K562 (cell line): Measurements from ENCODE around the gene P2RX3. TPM values are rescaled to one million over a fixed set of nuclear protein-coding genes. Genes with fewer than 3 reads are reported as not detected.
A peak's percentile ranks its signal among the peaks of the same experiment; 100 is the strongest.

Experiments
- DIDO1 ChIP-seq: fragments of 450-650 bp; IDR thresholded peaks from 2 replicates; pipeline ENCODE4 v1.6.1; 2016; ENCODE audit warnings: low read depth, missing biosample characterization, missing genetic modification characterization
- E2F3 ChIP-seq: fragments of 250-450 bp; sonication (Bioruptor Pico); IDR thresholded peaks from 2 replicates; pipeline ENCODE4 v1.4.0; 2020; ENCODE audit warnings: mild to moderate bottlenecking
- ESRRA ChIP-seq: fragments of 450-650 bp; IDR thresholded peaks from 2 replicates; pipeline ENCODE4 v1.6.1; 2014; ENCODE audit warnings: low read depth, mild to moderate bottlenecking, moderate library complexity, borderline replicate concordance
- MEF2A ChIP-seq: IDR thresholded peaks from 2 replicates; pipeline ENCODE4 v1.6.1; 2011; ENCODE audit warnings: low read depth, mild to moderate bottlenecking, low read length, moderate library complexity; ENCODE audit not compliant: control insufficient read depth
- NCOR1 ChIP-seq: fragments of 450-650 bp; IDR thresholded peaks from 2 replicates; pipeline ENCODE4 v1.6.1; 2016; ENCODE audit warnings: mild to moderate bottlenecking, moderate library complexity
- NEUROD1 ChIP-seq: fragments of 150-350 bp; IDR thresholded peaks from 2 replicates; pipeline ENCODE4 v1.6.1; 2014; ENCODE audit warnings: borderline replicate concordance, low read length, low read depth; ENCODE audit not compliant: partially characterized antibody
- PHB ChIP-seq: fragments of 250-450 bp; sonication (Bioruptor Pico); IDR thresholded peaks from 2 replicates; pipeline ENCODE4 v1.5.0; 2021
- POLR2AphosphoS2 ChIP-seq: IDR thresholded peaks from 2 replicates; pipeline ENCODE4 v1.6.1; 2012; ENCODE audit warnings: low read length, improper control_type of control experiment
- RB1 ChIP-seq: fragments of 450-650 bp; IDR thresholded peaks from 2 replicates; pipeline ENCODE4 v1.6.1; 2017; ENCODE audit warnings: low read depth, mild to moderate bottlenecking
- RBFOX2 ChIP-seq: fragments of 200-400 bp; formaldehyde crosslinking; IDR thresholded peaks from 2 replicates; pipeline ENCODE4 v1.6.1; 2017; ENCODE audit warnings: low read depth, mild to moderate bottlenecking, low read length, moderate library complexity
- RBM15 ChIP-seq: fragments of 200-400 bp; formaldehyde crosslinking; IDR thresholded peaks from 2 replicates; pipeline ENCODE4 v1.6.1; 2018; ENCODE audit warnings: mild to moderate bottlenecking, low read length, moderate library complexity; ENCODE audit not compliant: insufficient read depth
- SMAD4 ChIP-seq: fragments of 250-450 bp; sonication (Bioruptor Pico); conservative IDR thresholded peaks from 2 replicates; pipeline ENCODE4 v1.8.0; 2021; ENCODE audit warnings: inconsistent platforms, mild to moderate bottlenecking, moderate library complexity
- SMARCC2 ChIP-seq: fragments of 450-650 bp; IDR thresholded peaks from 2 replicates; pipeline ENCODE4 v1.6.1; 2017; ENCODE audit warnings: antibody characterized with exemption, moderate library complexity, mild to moderate bottlenecking, low read depth
- ZBTB17 ChIP-seq: fragments of 450-650 bp; formaldehyde crosslinking; IDR thresholded peaks from 2 replicates; pipeline ENCODE4 v1.4.0; 2020; ENCODE audit warnings: mild to moderate bottlenecking
- ZC3H8 ChIP-seq: fragments of 450-650 bp; IDR thresholded peaks from 2 replicates; pipeline ENCODE4 v1.6.1; 2017
- ZNF143 ChIP-seq: sonication (generic); formaldehyde crosslinking; IDR thresholded peaks from 2 replicates; pipeline ENCODE4 v1.9.0; 2022; ENCODE audit warnings: mild to moderate bottlenecking, missing genetic modification reagents
- ZNF41 ChIP-seq: fragments of 250-450 bp; sonication (Bioruptor Pico); conservative IDR thresholded peaks from 2 replicates; pipeline ENCODE4 v1.4.0; 2020; ENCODE audit warnings: mild to moderate bottlenecking
- ZNF444 ChIP-seq: fragments of 250-450 bp; sonication (Bioruptor Pico); IDR thresholded peaks from 2 replicates; pipeline ENCODE4 v1.4.0; 2020; ENCODE audit warnings: mild to moderate bottlenecking, moderate library complexity
- ZNF785 ChIP-seq: fragments of 250-450 bp; sonication (Bioruptor Pico); IDR thresholded peaks from 2 replicates; pipeline ENCODE4 v1.4.0; 2020; ENCODE audit warnings: mild to moderate bottlenecking
- polyA plus RNA-seq, 8 experiments: library from polyadenylated mRNA; depleted of rRNA in 4 of 8; stranded (reverse) in 5 of 8; unstranded in 3 of 8; fragments of >200 nt; fragmentation: Nextera tagmentation in 2 of 8; fragmentation: Illumina TruSeq in 1 of 8; extraction: Ambion mirVana in 2 of 8; extraction: Trizol in 1 of 8; gene quantifications; 2 replicates each; pipeline versions ENCODE4 v1.2.1 to v1.2.3, GENCODE V29; 2011 to 2014; ENCODE audit warnings: inconsistent platforms in 1 of 8, missing spikeins in 1 of 8
- total RNA-seq, 7 experiments: library from RNA; depleted of rRNA in 6 of 7; stranded (reverse); fragments of >200 nt in 6 of 7; fragmentation: Illumina TruSeq in 2 of 7; extraction: Trizol in 2 of 7; gene quantifications; 2 replicates each; pipeline versions ENCODE4 v1.2.1 to v1.2.3, GENCODE V29; 2011 to 2021; ENCODE audit warnings: low replicate concordance in 1 of 7
- TF ChIP-seq, protein P1 (sequence below): fragments of 450-650 bp; IDR thresholded peaks from 2 replicates; pipeline ENCODE4 v1.6.1; 2016; ENCODE audit warnings: antibody characterized with exemption
- TF ChIP-seq, protein P2 (sequence below): fragments of 250-450 bp; sonication (Bioruptor Pico); IDR thresholded peaks from 2 replicates; pipeline ENCODE4 v1.5.0; 2021
- TF ChIP-seq, protein P3 (sequence below): fragments of 250-450 bp; sonication (Bioruptor Pico); IDR thresholded peaks from 2 replicates; pipeline ENCODE4 v1.5.0; 2020; ENCODE audit warnings: mild to moderate bottlenecking, borderline replicate concordance
- TF ChIP-seq, protein P4 (sequence below): fragments of 250-450 bp; sonication (Bioruptor Pico); IDR thresholded peaks from 2 replicates; pipeline ENCODE4 v1.8.0; 2021; ENCODE audit warnings: moderate library complexity, mild to moderate bottlenecking, inconsistent platforms

The P2RX3 gene
- total and polyA plus RNA-seq, 9 of the 15 experiments (the other 6 are each of a cell fraction or from before 2014, with no cell fraction given), result not detected

DNA sequence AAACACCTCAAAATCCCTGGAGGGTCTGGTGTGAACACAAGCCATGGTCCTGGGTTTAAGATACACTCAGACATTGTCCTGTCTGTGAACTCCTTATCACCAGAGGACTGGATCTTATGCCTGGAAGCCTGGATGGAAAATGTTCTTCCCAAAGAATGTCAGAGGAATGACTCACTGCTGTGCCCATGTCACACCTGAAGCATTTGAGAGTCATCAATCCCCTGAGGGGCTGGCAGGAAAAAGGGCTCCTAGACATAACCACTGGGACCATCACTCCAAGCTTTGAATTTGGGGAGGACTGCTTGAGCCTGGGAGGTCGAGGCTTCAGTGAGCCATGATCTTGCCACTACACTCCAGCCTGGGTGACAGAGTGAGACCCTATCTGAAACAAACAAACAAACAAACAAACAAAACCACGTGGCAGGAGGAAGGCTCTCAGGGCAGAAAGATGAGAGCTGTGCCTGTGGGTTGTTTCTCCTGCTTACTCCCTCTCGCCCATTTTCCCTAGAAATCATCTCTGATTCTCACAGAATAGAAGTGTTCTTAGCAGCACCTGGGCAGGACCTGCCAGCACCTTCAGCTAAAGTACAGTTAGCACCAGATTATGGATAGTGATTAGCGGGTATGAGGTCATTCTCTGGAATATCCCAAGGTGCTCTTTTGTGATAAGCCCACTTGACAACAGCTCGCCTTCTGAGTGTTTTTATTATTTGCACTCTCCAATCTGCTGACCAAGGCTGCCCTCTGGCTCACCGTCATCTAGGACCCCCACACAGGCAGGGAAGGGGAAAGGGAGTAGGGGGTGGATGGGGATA lies 64.2 kb downstream of the P2RX3 start (continued):
- TF ChIP-seq ZBTB17 (CRISPR knock-in tag) (no peak), POLR2AphosphoS2 (no peak), RBFOX2 (no peak), ZNF785 (CRISPR knock-in tag) (no peak), MEF2A (peak; percentile 58; the same call in 1 of the 2 replicates), ZNF143 (CRISPR knock-in tag) (no peak), RB1 (no peak), ESRRA (0 out of 2 replicates have a peak, but pooled peaks have one; percentile 22), NCOR1 (peak; percentile 73), DIDO1 (no peak), PHB (CRISPR knock-in tag) (no peak), ZC3H8 (no peak), RBM15 (no peak), NEUROD1 (no peak), ZNF41 (CRISPR knock-in tag) (no peak), SMAD4 (CRISPR knock-in tag) (peak; percentile 52; the same call in 1 of the 2 replicates), ZNF444 (no peak), SMARCC2 (peak; percentile 84), E2F3 (no peak)
- TF ChIP-seq, protein P1, sequence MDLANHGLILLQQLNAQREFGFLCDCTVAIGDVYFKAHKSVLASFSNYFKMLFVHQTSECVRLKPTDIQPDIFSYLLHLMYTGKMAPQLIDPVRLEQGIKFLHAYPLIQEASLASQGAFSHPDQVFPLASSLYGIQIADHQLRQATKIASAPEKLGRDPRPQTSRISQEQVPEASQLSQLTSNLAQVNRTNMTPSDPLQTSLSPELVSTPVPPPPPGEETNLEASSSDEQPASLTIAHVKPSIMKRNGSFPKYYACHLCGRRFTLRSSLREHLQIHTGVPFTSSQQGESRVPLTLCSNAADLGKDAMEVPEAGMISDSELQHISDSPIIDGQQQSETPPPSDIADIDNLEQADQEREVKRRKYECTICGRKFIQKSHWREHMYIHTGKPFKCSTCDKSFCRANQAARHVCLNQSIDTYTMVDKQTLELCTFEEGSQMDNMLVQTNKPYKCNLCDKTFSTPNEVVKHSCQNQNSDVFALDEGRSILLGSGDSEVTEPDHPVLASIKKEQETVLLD, result 0 out of 2 replicates have a peak, but pooled peaks have one; percentile 32
- TF ChIP-seq, protein P2, sequence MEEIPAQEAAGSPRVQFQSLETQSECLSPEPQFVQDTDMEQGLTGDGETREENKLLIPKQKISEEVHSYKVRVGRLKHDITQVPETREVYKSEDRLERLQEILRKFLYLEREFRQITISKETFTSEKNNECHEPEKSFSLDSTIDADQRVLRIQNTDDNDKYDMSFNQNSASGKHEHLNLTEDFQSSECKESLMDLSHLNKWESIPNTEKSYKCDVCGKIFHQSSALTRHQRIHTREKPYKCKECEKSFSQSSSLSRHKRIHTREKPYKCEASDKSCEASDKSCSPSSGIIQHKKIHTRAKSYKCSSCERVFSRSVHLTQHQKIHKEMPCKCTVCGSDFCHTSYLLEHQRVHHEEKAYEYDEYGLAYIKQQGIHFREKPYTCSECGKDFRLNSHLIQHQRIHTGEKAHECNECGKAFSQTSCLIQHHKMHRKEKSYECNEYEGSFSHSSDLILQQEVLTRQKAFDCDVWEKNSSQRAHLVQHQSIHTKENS (CRISPR knock-in tag), result no peak
- TF ChIP-seq, protein P3, sequence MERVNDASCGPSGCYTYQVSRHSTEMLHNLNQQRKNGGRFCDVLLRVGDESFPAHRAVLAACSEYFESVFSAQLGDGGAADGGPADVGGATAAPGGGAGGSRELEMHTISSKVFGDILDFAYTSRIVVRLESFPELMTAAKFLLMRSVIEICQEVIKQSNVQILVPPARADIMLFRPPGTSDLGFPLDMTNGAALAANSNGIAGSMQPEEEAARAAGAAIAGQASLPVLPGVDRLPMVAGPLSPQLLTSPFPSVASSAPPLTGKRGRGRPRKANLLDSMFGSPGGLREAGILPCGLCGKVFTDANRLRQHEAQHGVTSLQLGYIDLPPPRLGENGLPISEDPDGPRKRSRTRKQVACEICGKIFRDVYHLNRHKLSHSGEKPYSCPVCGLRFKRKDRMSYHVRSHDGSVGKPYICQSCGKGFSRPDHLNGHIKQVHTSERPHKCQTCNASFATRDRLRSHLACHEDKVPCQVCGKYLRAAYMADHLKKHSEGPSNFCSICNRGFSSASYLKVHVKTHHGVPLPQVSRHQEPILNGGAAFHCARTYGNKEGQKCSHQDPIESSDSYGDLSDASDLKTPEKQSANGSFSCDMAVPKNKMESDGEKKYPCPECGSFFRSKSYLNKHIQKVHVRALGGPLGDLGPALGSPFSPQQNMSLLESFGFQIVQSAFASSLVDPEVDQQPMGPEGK (CRISPR knock-in tag), result no peak
- TF ChIP-seq, protein P4, sequence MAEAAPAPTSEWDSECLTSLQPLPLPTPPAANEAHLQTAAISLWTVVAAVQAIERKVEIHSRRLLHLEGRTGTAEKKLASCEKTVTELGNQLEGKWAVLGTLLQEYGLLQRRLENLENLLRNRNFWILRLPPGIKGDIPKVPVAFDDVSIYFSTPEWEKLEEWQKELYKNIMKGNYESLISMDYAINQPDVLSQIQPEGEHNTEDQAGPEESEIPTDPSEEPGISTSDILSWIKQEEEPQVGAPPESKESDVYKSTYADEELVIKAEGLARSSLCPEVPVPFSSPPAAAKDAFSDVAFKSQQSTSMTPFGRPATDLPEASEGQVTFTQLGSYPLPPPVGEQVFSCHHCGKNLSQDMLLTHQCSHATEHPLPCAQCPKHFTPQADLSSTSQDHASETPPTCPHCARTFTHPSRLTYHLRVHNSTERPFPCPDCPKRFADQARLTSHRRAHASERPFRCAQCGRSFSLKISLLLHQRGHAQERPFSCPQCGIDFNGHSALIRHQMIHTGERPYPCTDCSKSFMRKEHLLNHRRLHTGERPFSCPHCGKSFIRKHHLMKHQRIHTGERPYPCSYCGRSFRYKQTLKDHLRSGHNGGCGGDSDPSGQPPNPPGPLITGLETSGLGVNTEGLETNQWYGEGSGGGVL (CRISPR knock-in tag), result no peak
